ENCODE data around the gene FRZB.

- TF ChIP-seq EZH2 (IDR thresholded peaks at IDR 0.05; ENCODE audit: borderline replicate concordance, low read depth, low read length, poor library complexity, severe bottlenecking) (no peak), CTCF (conservative IDR thresholded peaks at IDR 0.05; ENCODE audit: low read depth, low read length) (no peak)
Measured at GRCh38 chr2:182904844-182905243, 38.4 kb upstream of the FRZB start.
